HEK293 (cell line): ENCODE measurements around the gene CBLIF.

Experiments used
- CTCF ChIA-PET: fragments of 350-600 bp; formaldehyde crosslinking; extraction: SDS; loops from one replicate; lab custom pipeline; 2021; ENCODE audit warnings: antibody characterized with exemption; lab: Yijun Ruan, JAX
- POLR2A ChIA-PET: fragments of 300-600 bp; formaldehyde crosslinking; extraction: SDS; loops from one replicate; lab custom pipeline; 2020; ENCODE audit warnings: antibody characterized with exemption, inconsistent platforms; lab: Yijun Ruan, JAX
- H3K27ac ChIP-seq: fragments of 200-500 bp; sonication (Bioruptor generic); 2 replicates; pipeline ENCODE4 v1.5.1; 2014; ENCODE audit warnings: low read depth, low read length, control low read depth, inconsistent platforms; ENCODE audit errors: extremely low read depth
- H3K36me3 ChIP-seq, 2 experiments: fragments of 200-500 bp in 1 of 2; sonication (Bioruptor generic) in 1 of 2; 1 replicate in 1 of 2; 2 replicates in 1 of 2; pipeline ENCODE4 v1.5.1; 2014 to 2017; ENCODE audit warnings: inconsistent platforms in 2 of 2, low read length in 2 of 2; ENCODE audit not compliant: control insufficient read depth in 2 of 2, insufficient read depth in 1 of 2
- H3K4me1 ChIP-seq: fragments of 200-500 bp; sonication (Bioruptor generic); 2 replicates; pipeline ENCODE4 v1.5.1; 2014; ENCODE audit warnings: mild to moderate bottlenecking, low read length, inconsistent platforms; ENCODE audit not compliant: control insufficient read depth, insufficient read depth
- H3K4me3 ChIP-seq: 2 replicates; pipeline ENCODE4 v1.5.1; 2011; ENCODE audit warnings: low read depth, mild to moderate bottlenecking, control low read depth, low read length, moderate library complexity
- H3K9me3 ChIP-seq: fragments of 200-500 bp; sonication (Bioruptor generic); 2 replicates; pipeline ENCODE4 v1.5.1; 2014; ENCODE audit warnings: low read depth, low read length, inconsistent platforms; ENCODE audit not compliant: control insufficient read depth, insufficient read depth
- IKZF3 ChIP-seq: fragments of 450-650 bp; IDR thresholded peaks from 2 replicates; pipeline ENCODE4 v1.5.0; 2018; ENCODE audit warnings: missing biosample characterization, mild to moderate bottlenecking, missing genetic modification characterization, moderate library complexity
- MZF1 ChIP-seq: fragments of 450-650 bp; formaldehyde crosslinking; IDR thresholded peaks from 2 replicates; pipeline ENCODE4 v1.5.1; 2017; ENCODE audit warnings: missing biosample characterization, missing genetic modification characterization, borderline replicate concordance
- PRDM6 ChIP-seq: fragments of 450-650 bp; formaldehyde crosslinking; IDR thresholded peaks from 2 replicates; pipeline ENCODE4 v1.5.1; 2017; ENCODE audit warnings: missing biosample characterization, missing genetic modification characterization
- ZBTB20 ChIP-seq: fragments of 450-650 bp; formaldehyde crosslinking; IDR thresholded peaks from 2 replicates; pipeline ENCODE4 v1.5.1; 2016; ENCODE audit warnings: missing biosample characterization, missing genetic modification characterization
- ZBTB48 ChIP-seq: fragments of 450-650 bp; formaldehyde crosslinking; IDR thresholded peaks from 2 replicates; pipeline ENCODE4 v1.5.1; 2016; ENCODE audit warnings: missing biosample characterization, missing genetic modification characterization
- ZNF114 ChIP-seq: fragments of 450-650 bp; formaldehyde crosslinking; IDR thresholded peaks from 2 replicates; pipeline ENCODE4 v1.5.0; 2017; ENCODE audit warnings: missing biosample characterization, missing genetic modification characterization
- ZNF138 ChIP-seq: fragments of 450-650 bp; formaldehyde crosslinking; IDR thresholded peaks from 2 replicates; pipeline ENCODE4 v1.5.1; 2016; ENCODE audit warnings: missing biosample characterization, missing genetic modification characterization, borderline replicate concordance
- ZNF146 ChIP-seq: fragments of 450-650 bp; formaldehyde crosslinking; IDR thresholded peaks from 2 replicates; pipeline ENCODE4 v1.5.1; 2016; ENCODE audit warnings: missing biosample characterization, missing genetic modification characterization
- ZNF148 ChIP-seq: fragments of 450-650 bp; formaldehyde crosslinking; IDR thresholded peaks from 2 replicates; pipeline ENCODE4 v1.5.0; 2017; ENCODE audit warnings: missing biosample characterization, missing genetic modification characterization, borderline replicate concordance
- ZNF175 ChIP-seq: fragments of 450-650 bp; formaldehyde crosslinking; IDR thresholded peaks from 2 replicates; pipeline ENCODE4 v1.5.1; 2016; ENCODE audit warnings: missing biosample characterization, missing genetic modification characterization
- ZNF211 ChIP-seq: fragments of 450-650 bp; formaldehyde crosslinking; IDR thresholded peaks from 2 replicates; pipeline ENCODE4 v1.5.1; 2016; ENCODE audit warnings: low read depth, missing biosample characterization, missing genetic modification characterization
- ZNF221 ChIP-seq: fragments of 450-650 bp; formaldehyde crosslinking; IDR thresholded peaks from 2 replicates; pipeline ENCODE4 v1.5.1; 2017; ENCODE audit warnings: missing biosample characterization, missing genetic modification characterization, borderline replicate concordance
- ZNF302 ChIP-seq: fragments of 450-650 bp; formaldehyde crosslinking; IDR thresholded peaks from 2 replicates; pipeline ENCODE4 v1.5.1; 2016; ENCODE audit warnings: missing biosample characterization, missing genetic modification characterization, low read depth
- ZNF324 ChIP-seq: fragments of 450-650 bp; formaldehyde crosslinking; IDR thresholded peaks from 2 replicates; pipeline ENCODE4 v1.5.1; 2016; ENCODE audit warnings: missing biosample characterization, missing genetic modification characterization
- ZNF335 ChIP-seq: fragments of 450-650 bp; formaldehyde crosslinking; conservative IDR thresholded peaks from 2 replicates; pipeline ENCODE4 v1.5.1; 2016; ENCODE audit warnings: missing biosample characterization, missing genetic modification characterization
- ZNF510 ChIP-seq: fragments of 450-650 bp; formaldehyde crosslinking; IDR thresholded peaks from 2 replicates; pipeline ENCODE4 v1.5.1; 2018; ENCODE audit warnings: mild to moderate bottlenecking, missing genetic modification characterization, missing biosample characterization; ENCODE audit not compliant: insufficient replicate concordance
- ZNF521 ChIP-seq: fragments of 450-650 bp; formaldehyde crosslinking; IDR thresholded peaks from 2 replicates; pipeline ENCODE4 v1.5.1; 2017; ENCODE audit warnings: missing biosample characterization, mild to moderate bottlenecking, missing genetic modification characterization
- ZNF530 ChIP-seq: fragments of 450-650 bp; formaldehyde crosslinking; IDR thresholded peaks from 2 replicates; pipeline ENCODE4 v1.5.1; 2016; ENCODE audit warnings: low read depth, missing biosample characterization, missing genetic modification characterization
- ZNF561 ChIP-seq: fragments of 450-650 bp; IDR thresholded peaks from 2 replicates; pipeline ENCODE4 v1.5.1; 2018; ENCODE audit warnings: missing biosample characterization, missing genetic modification characterization, borderline replicate concordance
- ZNF76 ChIP-seq: fragments of 450-650 bp; formaldehyde crosslinking; IDR thresholded peaks from 2 replicates; pipeline ENCODE4; 2016; ENCODE audit warnings: low read depth, missing biosample characterization, missing genetic modification characterization, borderline replicate concordance
- TF ChIP-seq, protein P1 (sequence below): sonication (generic); formaldehyde crosslinking; IDR thresholded peaks from 2 replicates; pipeline ENCODE4 v1.8.1; 2022; ENCODE audit warnings: mild to moderate bottlenecking, moderate library complexity, missing genetic modification reagents

CBLIF gene

DNA sequence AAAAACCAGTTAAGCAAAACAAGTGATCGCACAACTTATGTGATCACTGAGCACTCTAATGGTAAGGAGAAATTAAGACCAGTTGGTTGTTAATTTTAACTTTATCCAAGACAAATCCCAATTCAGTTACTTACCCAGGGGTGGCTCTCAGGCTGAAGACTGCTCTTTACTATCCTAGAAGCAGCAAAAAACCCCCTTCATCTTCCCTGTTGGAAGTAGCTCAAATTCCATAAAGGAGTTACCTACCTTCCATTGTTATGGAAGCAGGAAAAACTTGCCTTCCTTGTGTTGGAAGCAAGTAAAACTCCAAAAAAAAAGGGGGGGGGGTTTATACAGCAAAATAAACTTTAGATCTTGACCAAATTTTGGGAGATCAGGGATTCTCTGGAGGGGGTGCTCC is 29.5 kb downstream of the CBLIF start:
- POLR2A ChIA-PET = no interaction called here
- CTCF ChIA-PET = interaction anchor here (0.6 kb wide), 1 partner anchor 12 kb away, joined by 5 read pairs; no protein-coding TSS in a partner anchor
- no peak overlapping the region for H3K4me3 ChIP-seq
- no peak overlapping the region for H3K27ac ChIP-seq
- no peaks in the 10 kb centered on the region for H3K36me3 ChIP-seq
- H3K4me1 ChIP-seq = no peaks in the 10 kb centered on the region
- no peaks in the 10 kb centered on the region for H3K9me3 ChIP-seq
- no peak for TF ChIP-seq ZNF324
- no peak for TF ChIP-seq ZNF138 (tag by site-specific recombination)
- TF ChIP-seq ZNF175 (tag by site-specific recombination) = no peak
- no peak for TF ChIP-seq MZF1 (tag by site-specific recombination)
- TF ChIP-seq ZNF146 = no peak
- TF ChIP-seq ZBTB20 (tag by site-specific recombination) = no peak
- TF ChIP-seq, protein P1, sequence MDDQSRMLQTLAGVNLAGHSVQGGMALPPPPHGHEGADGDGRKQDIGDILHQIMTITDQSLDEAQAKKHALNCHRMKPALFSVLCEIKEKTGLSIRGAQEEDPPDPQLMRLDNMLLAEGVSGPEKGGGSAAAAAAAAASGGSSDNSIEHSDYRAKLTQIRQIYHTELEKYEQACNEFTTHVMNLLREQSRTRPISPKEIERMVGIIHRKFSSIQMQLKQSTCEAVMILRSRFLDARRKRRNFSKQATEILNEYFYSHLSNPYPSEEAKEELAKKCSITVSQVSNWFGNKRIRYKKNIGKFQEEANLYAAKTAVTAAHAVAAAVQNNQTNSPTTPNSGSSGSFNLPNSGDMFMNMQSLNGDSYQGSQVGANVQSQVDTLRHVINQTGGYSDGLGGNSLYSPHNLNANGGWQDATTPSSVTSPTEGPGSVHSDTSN (CRISPR knock-in tag) = no peak
- TF ChIP-seq ZNF561 (tag by site-specific recombination) = no peak
- TF ChIP-seq ZNF211 (tag by site-specific recombination) = no peak
- TF ChIP-seq ZNF302 (tag by site-specific recombination) = no peak
- no peak for TF ChIP-seq ZNF221
- no peak for TF ChIP-seq PRDM6 (tag by site-specific recombination)
- no peak for TF ChIP-seq ZNF114 (tag by site-specific recombination)
- no peak for TF ChIP-seq ZNF530 (tag by site-specific recombination)

- no peak overlapping the region for H3K27ac ChIP-seq
- no peak overlapping the region for H3K4me3 ChIP-seq
- H3K4me1 ChIP-seq = no peaks in the 10 kb centered on the region
- TF ChIP-seq IKZF3 (no peak), ZNF510 (tag by site-specific recombination) (no peak), ZBTB48 (no peak), ZNF335 (tag by site-specific recombination) (no peak), ZNF138 (tag by site-specific recombination) (no peak), ZNF148 (no peak), ZNF521 (no peak), ZNF76 (no peak)
- TF ChIP-seq, all 188 proteins: peak for 0
- no peaks in the 10 kb centered on the region for H3K9me3 ChIP-seq
- ChIA-PET POLR2A (no interaction called here), CTCF (no interaction called here)
- no peaks in the 10 kb centered on the region for H3K36me3 ChIP-seq
Measured at GRCh38 chr11:59814021-59814420, 31.3 kb downstream of the CBLIF start.
